ENCODE measurements around the gene RAB9B.
"Not testable (repeated sequence)": the region's sequence is repeated elsewhere in the genome, so short reads cannot be mapped to it uniquely, and the experiment has no call there.

The RAB9B gene

DNA sequence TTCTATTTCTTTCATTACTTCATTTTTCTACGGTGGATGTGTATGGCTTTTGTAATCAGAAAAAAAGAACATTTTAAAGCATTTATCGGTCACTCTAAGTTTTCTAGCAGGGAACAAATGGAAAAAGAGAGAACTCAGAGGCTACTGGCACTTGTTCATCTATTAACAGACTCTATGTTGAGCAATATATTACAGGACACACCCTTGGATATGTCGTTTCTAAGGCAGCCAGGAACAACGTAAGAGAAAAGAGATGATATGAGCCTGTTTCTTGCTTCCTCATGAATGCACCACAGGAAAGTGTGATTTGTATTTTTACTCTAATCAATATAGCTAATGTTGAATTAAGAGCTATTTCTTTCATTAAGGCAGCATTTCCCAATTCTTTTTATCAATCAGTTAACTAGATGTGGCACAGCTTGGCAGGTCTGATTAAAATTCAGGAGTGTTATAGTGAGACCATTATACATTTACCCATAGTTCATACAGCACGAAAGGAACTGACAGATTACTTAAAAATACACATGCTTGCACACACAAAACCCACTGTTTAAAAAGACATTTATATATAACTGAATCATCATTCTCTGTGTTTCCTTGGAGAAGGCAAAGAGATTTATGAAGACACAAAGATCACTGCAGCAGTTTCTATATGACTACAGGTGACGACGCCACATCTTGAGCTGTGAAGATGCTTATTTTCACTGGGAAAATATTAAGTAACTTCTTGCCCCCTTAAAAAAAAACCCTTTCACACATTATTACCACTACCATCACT, 13.0 kb downstream of the RAB9B start:
- TF ChIP-seq, protein P1, sequence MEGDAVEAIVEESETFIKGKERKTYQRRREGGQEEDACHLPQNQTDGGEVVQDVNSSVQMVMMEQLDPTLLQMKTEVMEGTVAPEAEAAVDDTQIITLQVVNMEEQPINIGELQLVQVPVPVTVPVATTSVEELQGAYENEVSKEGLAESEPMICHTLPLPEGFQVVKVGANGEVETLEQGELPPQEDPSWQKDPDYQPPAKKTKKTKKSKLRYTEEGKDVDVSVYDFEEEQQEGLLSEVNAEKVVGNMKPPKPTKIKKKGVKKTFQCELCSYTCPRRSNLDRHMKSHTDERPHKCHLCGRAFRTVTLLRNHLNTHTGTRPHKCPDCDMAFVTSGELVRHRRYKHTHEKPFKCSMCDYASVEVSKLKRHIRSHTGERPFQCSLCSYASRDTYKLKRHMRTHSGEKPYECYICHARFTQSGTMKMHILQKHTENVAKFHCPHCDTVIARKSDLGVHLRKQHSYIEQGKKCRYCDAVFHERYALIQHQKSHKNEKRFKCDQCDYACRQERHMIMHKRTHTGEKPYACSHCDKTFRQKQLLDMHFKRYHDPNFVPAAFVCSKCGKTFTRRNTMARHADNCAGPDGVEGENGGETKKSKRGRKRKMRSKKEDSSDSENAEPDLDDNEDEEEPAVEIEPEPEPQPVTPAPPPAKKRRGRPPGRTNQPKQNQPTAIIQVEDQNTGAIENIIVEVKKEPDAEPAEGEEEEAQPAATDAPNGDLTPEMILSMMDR (IDR thresholded peaks at IDR 0.05; ENCODE audit: low read depth, low read length, missing control alignments) = no peak
- no peaks in the 10 kb centered on the region for H3K36me3 ChIP-seq (replicated peaks)
- in situ Hi-C loops (cut with HindIII; ENCODE audit: low pct_ligation_motif_present, low sequenced_read_pairs) = no loop called here
- H3K4me3 ChIP-seq (ENCODE audit: low read depth, low read length) = no peak overlapping the region
- H3K27me3 ChIP-seq (replicated peaks) = no peaks in the 10 kb centered on the region
- no peak for DNase-seq
- no peak overlapping the region for H3K27ac ChIP-seq

DNA sequence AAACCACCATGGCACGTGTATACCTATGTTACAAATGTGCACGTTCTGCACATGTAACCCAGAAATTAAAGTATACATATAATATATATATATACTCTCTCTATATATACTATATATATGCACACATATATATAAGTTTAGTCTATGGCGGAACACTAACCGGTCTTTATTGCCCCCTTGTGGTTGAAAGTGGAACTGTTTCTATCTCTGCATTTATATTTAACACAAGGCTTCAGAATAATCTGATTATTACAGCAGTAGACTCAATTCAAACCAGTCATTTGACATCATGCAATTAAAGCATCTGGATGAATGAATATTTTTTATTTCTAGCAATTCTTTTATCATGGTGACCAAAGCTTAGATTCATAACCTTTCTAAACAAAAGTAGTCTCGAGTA, 14.6 kb downstream of the RAB9B start:
- peak; percentile 45 for DNase-seq
- in situ Hi-C loops (cut with HindIII; ENCODE audit: low pct_ligation_motif_present, low sequenced_read_pairs) = no loop called here

DNA sequence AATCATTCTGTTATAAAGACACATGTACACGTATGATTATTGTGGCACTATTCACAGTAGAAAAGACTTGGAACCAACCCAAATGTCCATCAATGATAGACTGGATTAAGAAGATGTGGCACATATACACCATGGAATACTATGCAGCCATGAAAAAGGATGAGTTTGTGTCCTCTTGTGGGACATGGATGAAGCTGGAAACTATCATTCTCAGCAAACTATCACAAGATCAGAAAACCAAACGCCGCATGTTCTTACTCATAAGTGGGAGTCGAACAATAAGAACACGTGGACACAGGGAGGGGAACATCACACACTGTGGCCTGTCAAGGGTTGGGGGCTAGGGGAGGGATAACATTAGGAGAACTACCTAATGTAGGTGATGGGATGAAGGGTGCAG, 15.0 kb downstream of the RAB9B start:
- DNase-seq; H3K27ac ChIP-seq; in situ Hi-C loops (cut with HindIII; ENCODE audit: low pct_ligation_motif_present, low sequenced_read_pairs); H3K36me3 ChIP-seq (replicated peaks); H3K27me3 ChIP-seq (replicated peaks); H3K4me3 ChIP-seq (ENCODE audit: low read depth, low read length): not testable (repeated sequence)

More for the DNA sequence above, 14.6 kb downstream of the RAB9B start:
- TF ChIP-seq, protein P1 (IDR thresholded peaks at IDR 0.05; ENCODE audit: low read depth, low read length, missing control alignments) = peak; percentile 51
- Histone ChIP-seq H3K4me3 (ENCODE audit: low read depth, low read length) (no peak overlapping the region), H3K36me3 (replicated peaks) (no peaks in the 10 kb centered on the region), H3K27me3 (replicated peaks) (no peaks in the 10 kb centered on the region), H3K27ac (no peak overlapping the region)

DNA sequence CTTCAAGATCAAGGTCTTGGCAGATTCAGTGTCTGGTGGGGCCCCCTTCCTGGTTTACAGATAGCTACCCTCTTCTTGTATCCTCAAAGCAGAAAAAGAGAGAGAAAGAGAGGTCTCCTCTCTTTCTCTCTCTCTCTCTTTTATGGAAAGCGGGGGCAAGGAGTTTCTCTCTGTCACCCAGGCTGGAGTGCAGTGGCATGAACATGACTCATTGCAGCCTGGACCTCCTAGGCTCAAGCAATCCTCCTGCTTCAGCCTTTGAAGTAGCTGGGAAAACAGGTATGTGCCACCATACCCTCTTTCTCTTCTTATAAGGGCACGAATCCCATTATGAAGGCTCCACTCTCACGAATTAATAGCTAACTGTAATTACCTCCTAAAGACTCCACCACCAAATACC, 20.2 kb downstream of the RAB9B start:
- Histone ChIP-seq H3K36me3 (replicated peaks) (no peaks in the 10 kb centered on the region), H3K27me3 (replicated peaks) (no peaks in the 10 kb centered on the region), H3K27ac (no peak overlapping the region), H3K4me3 (ENCODE audit: low read depth, low read length) (no peak overlapping the region)
- DNase-seq = no peak
- in situ Hi-C loops (cut with HindIII; ENCODE audit: low pct_ligation_motif_present, low sequenced_read_pairs) = no loop called here
- TF ChIP-seq, protein P1 (IDR thresholded peaks at IDR 0.05; ENCODE audit: low read depth, low read length, missing control alignments) = no peak

DNA sequence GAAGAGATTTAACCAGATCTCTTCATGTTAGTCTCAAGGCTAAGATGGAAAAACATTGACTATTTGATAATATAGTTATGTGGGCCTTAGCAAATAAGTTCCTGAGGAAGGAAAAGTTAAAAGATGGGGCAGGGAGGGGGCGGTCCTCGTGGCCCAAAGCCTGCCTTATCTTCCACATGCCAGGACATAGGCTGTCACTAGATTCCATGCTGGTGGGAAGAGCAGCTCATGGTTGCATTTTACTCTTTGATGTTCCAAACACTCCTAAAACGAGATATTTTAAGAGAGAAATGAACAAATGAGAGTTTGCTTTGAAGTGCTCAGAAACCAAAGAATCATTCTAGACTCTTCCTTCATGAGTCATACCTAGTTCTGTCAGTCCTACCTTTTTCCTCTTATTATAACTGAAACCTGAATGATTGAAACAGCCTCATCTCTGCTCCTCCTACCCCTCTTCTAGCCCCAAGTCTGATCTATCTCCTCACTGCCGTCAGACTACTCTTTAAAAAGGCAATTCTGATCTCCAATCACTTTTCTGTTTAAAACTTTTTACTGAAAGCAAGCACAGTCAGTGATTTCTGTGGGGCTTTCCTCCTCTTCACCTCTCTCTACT, 25.1 kb downstream of the RAB9B start:
- no peak overlapping the region for H3K4me3 ChIP-seq (ENCODE audit: low read depth, low read length)
- TF ChIP-seq, protein P1 (IDR thresholded peaks at IDR 0.05; ENCODE audit: low read depth, low read length, missing control alignments) = no peak
- in situ Hi-C loops (cut with HindIII; ENCODE audit: low pct_ligation_motif_present, low sequenced_read_pairs) = no loop called here
- no peaks in the 10 kb centered on the region for H3K27me3 ChIP-seq (replicated peaks)
- H3K36me3 ChIP-seq (replicated peaks) = no peaks in the 10 kb centered on the region
- DNase-seq = no peak
- H3K27ac ChIP-seq = no peak overlapping the region

DNA sequence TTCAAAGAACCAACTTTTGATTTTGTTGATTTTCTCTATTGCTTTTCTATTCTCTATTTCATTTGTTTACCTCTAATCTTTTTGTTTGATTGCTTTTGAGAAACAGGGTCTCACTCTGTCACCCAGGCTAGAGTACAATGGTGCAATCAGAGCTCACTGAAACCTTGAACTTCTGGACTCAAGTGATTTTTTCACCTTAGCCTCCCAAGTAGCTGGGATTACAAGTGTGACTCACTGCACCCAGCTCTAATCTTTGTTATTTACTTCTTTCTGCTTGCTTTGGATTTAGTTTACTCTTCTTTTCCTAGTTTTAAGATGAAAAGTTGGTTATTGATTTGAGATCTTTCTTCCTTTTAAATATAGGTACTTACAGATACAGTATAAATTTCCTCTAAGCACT, 26.2 kb downstream of the RAB9B start:
- H3K36me3 ChIP-seq (replicated peaks) = no peaks in the 10 kb centered on the region
- no peak overlapping the region for H3K4me3 ChIP-seq (ENCODE audit: low read depth, low read length)
- no peak for DNase-seq
- in situ Hi-C loops (cut with HindIII; ENCODE audit: low pct_ligation_motif_present, low sequenced_read_pairs) = no loop called here
- H3K27me3 ChIP-seq (replicated peaks) = no peaks in the 10 kb centered on the region
- no peak overlapping the region for H3K27ac ChIP-seq
- TF ChIP-seq, protein P1 (IDR thresholded peaks at IDR 0.05; ENCODE audit: low read depth, low read length, missing control alignments) = no peak

Measured in brain microvascular endothelial cell (primary cell).